HG03280 (cell line): ENCODE measurements around the gene PMPCB.
"Not testable (repeated sequence)": the region's sequence is repeated elsewhere in the genome, so short reads cannot be mapped to it uniquely, and the experiment has no call there.

Experiments used
- ATAC-seq: cut with Tn5 transposase; IDR thresholded peaks from one replicate; pipeline ENCODE4 v1.9.1; 2021; ENCODE audit warnings: mild to moderate bottlenecking, moderate library complexity; ENCODE audit not compliant: unreplicated experiment

PMPCB gene

GRCh38 chr7:103296901-103297836 is at the start of gene PMPCB:
TSS of gene PMPCB (plus strand) at chr7:103297435. CDS start at chr7:103297460, 25 bp downstream.
- peak; percentile 94 for ATAC-seq

GRCh38 chr7:103253699-103254506 is 43.3 kb upstream of the PMPCB start:
- not testable (repeated sequence) for ATAC-seq

- ATAC-seq, result not testable (repeated sequence)
Observed at GRCh38 chr7:103264054-103264453, 33.2 kb upstream of the PMPCB start.

GRCh38 chr7:103266229-103266628 is 31.0 kb upstream of the PMPCB start:
- not testable (repeated sequence) for ATAC-seq

- ATAC-seq, result not testable (repeated sequence)
Observed at GRCh38 chr7:103273374-103273773, 23.9 kb upstream of the PMPCB start.

GRCh38 chr7:103274867-103275266 is 22.4 kb upstream of the PMPCB start:
- not testable (repeated sequence) for ATAC-seq

GRCh38 chr7:103278195-103278594 is 19.0 kb upstream of the PMPCB start:
- ATAC-seq, result not testable (repeated sequence)

GRCh38 chr7:103279636-103279962 is 17.6 kb upstream of the PMPCB start:
- ATAC-seq, result peak; percentile 43

GRCh38 chr7:103279963-103280802 is 17.1 kb upstream of the PMPCB start:
- ATAC-seq, result peak; percentile 95

- ATAC-seq, result not testable (repeated sequence)
Observed at GRCh38 chr7:103280803-103281155, 16.5 kb upstream of the PMPCB start.

- ATAC-seq, result not testable (repeated sequence)
Observed at GRCh38 chr7:103282802-103283427, 14.3 kb upstream of the PMPCB start.

- ATAC-seq, result no peak
Observed at GRCh38 chr7:103292122-103292521, 5.1 kb upstream of the PMPCB start.

- ATAC-seq, result no peak
Observed at GRCh38 chr7:103293526-103293925, 3.7 kb upstream of the PMPCB start.

GRCh38 chr7:103297837-103298179 is 573 bp downstream of the PMPCB start:
- no peak for ATAC-seq

- ATAC-seq, result no peak
Observed at GRCh38 chr7:103299660-103300059, 2.4 kb downstream of the PMPCB start.

GRCh38 chr7:103301441-103301840 is 4.2 kb downstream of the PMPCB start:
- ATAC-seq, result no peak

GRCh38 chr7:103307503-103308231 is 10.4 kb downstream of the PMPCB start:
- ATAC-seq, result no peak

GRCh38 chr7:103314852-103315251 is 17.6 kb downstream of the PMPCB start:
- no peak for ATAC-seq

- no peak for ATAC-seq
Observed at GRCh38 chr7:103316380-103316941, 19.2 kb downstream of the PMPCB start.

GRCh38 chr7:103317009-103317408 is 19.8 kb downstream of the PMPCB start:
- no peak for ATAC-seq
